Activated CD8-positive, alpha-beta memory T cell treated with anti-CD3 and anti-CD28 coated beads, Interleukin-2, amount 50 U/mL, for 4 hours (primary cell): ENCODE results near the gene CLSTN3.

Source experiments
- DNase-seq: peaks from one replicate; pipeline ENCODE4 v3.0.0-alpha.2; 2020

Gene CLSTN3

GRCh38 chr12:7128681-7129286 is 1.4 kb upstream of the CLSTN3 start, which contains the start of gene RBP5:
RBP5 (minus strand) TSS chr12:7128889; CDS start chr12:7128775, 114 bp downstream.
- DNase-seq: no peak

DNA sequence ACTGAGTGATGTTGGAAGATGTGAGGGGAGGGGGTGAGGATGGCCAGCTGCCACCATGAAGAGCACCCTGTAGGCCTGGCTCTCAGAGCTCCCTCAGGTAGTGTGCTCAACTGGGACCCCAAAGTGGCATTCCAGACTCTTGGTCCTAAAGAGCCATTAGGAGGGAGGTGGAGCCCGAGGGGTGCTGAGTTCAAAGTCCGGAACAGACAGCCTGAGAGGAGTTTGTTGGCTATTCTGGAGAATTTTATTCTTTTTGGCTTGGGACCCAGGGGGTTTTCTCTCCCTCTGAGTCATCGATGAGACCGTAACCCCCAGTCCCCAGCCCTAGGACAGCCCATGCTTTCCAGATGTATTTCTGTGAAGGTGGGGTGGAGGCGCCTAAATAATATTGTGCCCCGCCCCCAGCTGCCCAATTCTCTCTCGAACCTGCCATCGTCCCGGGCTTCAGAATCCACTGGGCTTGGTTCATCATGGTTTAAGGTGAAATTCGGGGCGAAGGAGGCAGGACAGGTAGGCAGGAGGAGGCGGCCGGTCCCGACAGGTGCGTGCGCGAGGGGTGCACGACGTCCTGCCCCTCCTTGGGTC is 792 bp upstream of the CLSTN3 start:
- no peak for DNase-seq

- DNase-seq: peak; percentile 44
Observed at GRCh38 chr12:7130701-7131501, 730 bp downstream of the CLSTN3 start.

DNA sequence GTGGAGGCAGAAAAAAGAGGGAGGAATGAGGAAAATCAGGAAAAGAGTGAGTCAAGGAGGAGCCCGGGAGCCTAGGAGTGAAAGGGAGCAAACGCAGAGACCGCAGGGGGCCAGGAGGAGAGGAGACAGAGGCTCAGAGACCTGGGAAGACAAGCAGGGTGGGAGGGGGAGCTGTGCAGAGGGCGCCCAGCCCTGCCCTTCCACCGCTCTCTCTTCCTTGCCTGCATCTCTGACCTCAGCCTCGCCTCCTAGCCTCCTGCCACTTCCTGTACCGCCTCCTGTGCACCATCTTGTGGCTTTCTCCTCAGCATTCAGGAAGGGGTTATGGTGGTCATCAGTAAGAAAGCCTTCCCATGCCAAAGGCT is 1.3 kb downstream of the CLSTN3 start:
- DNase-seq: no peak

DNA sequence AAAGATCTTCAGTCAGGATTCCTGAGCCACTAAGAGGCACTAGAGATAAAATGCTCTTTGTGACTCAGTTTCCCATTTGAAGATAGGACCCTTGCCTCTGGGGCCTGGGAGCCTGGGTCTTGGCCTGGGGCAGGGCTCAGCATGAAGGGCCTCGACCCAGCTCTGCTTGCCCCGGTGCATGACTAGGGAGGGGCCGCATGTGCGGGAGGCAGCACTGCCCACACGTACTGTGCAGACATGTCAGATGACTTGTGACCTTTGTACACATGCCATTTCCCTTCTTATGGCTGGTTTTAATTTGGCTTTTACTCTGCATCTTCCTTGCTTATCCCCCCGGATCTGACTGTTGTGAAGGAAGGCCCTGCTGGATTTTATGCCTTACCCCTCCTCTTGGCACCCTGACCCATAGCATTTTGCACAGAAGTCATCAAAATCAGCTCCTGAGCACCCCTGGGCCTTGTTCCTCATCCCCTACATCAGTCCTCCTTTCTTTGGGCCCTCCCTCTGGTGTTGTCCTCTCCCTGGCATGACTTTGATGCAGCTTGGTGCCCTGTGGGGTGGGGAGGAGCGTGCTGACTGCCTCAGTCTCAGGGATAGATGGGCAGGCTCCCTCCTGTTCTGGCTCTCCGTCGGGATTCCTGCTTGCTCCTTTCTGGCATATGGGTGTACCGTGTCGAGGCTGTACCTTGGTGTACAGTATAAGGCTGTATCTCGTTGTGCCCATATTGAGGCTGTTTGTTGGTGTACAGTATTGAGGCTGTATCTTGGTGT is 4.4 kb downstream of the CLSTN3 start:
- DNase-seq: no peak

GRCh38 chr12:7136071-7136470 is 5.9 kb downstream of the CLSTN3 start:
- DNase-seq: no peak

GRCh38 chr12:7136676-7137075 is 6.5 kb downstream of the CLSTN3 start:
- no peak for DNase-seq

DNA sequence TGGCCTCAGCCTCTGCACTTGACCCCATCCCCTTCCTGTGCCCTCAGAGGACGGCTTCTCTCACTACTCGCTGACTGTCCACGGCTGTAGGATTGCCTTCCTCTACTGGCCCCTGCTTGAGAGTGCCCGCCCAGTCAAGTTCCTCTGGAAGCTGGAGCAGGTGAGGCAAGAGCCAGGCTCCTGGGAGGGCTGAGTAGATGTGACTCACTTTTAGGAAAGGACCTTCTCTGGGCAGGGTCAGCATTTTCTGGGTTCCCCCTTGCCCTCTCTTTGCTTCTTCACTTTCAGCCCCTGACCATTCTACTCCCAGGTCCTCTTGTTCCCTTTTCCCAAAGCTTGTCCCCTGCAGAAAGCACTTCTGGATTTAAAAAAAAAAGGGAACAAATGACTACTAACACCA is 7.7 kb downstream of the CLSTN3 start:
- DNase-seq: no peak

DNA sequence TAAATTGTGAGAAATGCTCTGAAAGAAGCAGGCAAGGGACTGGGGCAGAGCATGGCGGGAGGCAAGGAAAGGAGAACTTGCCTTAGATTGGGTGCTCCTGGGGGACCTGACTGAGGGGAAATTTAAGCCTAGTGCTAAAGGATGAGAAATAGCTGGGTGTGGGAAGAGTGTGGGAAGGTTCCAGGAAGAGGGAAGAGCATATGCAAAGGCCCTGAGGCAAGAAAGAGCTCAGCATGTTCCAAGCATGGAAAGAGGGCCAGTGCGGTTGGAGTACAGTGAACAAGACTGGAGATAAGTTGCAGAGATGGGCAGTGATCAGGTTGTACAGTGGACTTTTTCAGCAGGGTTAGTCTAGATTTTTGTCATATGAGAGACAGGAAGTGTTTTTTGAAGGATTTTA is 9.0 kb downstream of the CLSTN3 start:
- DNase-seq: no peak

GRCh38 chr12:7141351-7142005 is 11.3 kb downstream of the CLSTN3 start:
- no peak for DNase-seq

- DNase-seq: peak; percentile 59
Observed at GRCh38 chr12:7142056-7142644, 12.0 kb downstream of the CLSTN3 start.

DNA sequence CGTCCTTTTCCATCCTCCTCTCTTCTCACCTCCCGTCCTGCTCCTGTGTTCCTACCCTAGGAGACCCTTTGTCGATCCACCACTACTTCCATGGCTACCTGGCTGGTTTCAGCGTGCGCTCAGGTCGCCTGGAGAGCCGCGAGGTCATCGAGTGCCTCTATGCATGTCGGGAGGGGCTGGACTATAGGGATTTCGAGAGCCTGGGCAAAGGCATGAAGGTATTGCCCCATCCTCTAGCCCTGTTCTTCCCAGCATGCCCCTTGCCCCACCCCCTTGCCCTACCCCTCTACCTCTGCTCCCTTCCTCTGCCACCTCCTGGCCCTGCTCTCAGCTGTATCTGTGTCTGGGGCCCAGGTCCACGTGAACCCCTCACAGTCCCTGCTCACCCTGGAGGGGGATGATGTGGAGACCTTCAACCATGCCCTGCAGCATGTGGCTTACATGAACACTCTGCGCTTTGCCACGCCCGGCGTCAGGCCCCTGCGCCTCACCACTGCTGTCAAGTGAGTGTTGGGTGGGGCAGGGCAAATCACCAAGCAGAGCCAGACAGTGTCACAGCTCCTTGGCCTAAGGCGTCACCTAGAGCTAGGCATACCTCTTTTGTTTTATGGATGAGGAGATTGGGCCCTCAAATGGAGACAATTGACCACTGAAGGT is 12.8 kb downstream of the CLSTN3 start:
- no peak for DNase-seq

DNA sequence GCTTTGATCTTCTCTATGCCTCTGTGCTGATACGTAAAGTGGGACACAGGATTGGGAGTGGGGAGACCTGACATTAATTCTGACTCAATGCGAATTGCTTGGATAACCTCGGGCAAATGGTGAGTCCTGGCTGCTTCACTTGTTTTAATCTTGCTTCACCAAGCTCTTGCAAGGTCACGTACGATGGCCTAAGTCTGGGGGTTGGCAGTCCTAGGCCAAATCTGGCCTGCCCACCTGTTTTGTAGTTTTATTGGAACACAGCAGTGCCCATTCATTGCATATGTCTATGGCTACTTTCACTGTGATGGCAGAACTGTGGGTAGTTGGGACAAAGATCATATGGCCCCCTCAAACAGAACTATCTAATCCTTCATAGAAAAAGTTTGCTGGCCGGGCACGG is 13.4 kb downstream of the CLSTN3 start:
- DNase-seq: no peak

DNA sequence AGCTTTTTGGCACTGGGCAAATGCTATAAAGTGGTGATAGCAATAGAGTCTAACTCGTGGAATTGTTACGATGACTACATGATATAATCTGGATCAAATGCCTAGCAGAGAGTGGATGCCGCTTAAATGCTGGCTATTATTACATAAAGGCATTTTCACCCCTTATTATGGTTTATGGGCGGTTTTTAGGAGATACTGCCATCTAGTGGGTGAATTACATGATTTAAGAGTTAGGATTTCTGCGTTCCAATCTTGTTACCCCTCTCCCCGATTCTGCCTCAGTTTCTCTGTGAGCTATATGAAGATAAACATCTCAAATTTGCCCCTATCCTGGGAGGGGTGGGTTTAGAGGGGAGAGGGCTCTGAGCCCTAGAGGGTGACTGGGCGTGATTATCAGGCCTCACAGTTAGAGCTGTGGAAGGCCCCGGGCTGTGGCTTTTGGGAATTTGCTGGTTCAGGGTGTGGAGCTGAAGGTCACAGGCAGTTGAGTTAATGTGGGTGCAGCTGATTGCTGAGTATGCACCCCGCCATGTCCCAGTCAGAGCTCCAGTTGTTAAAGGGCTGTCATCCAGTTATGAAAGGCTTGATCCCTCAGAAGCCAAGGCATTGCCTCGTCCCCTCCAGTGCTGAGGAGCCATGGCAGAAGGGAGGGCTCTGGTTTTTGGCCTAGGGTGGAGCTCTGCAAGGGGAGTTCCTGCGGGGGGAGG is 14.4 kb downstream of the CLSTN3 start:
- no peak for DNase-seq

- DNase-seq: no peak
Observed at GRCh38 chr12:7145671-7146070, 15.5 kb downstream of the CLSTN3 start.

GRCh38 chr12:7146228-7146627 is 16.1 kb downstream of the CLSTN3 start:
- DNase-seq: no peak

DNA sequence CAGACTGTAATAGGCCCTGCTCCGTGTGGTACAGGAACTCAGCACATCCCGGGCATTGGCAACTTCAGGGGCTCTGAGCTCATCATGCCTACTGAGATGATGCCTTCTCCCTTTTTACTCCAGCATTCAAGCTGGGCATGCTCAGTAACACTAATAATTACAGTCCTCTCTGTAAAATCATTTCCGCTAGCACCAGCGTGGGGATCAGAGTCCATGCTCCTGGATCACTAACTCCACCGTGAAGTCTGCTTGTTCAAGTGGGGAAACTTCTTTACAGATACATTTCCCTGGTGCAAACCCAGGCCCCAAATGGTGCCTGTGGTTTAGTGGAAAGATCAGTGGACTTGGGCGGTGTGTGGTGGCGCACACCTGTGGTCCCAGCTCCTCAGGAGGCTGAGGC is 16.7 kb downstream of the CLSTN3 start:
- no peak for DNase-seq

- no peak for DNase-seq
Observed at GRCh38 chr12:7150356-7150755, 20.2 kb downstream of the CLSTN3 start.

- no peak for DNase-seq
Observed at GRCh38 chr12:7150841-7151240, 20.7 kb downstream of the CLSTN3 start.

- DNase-seq: no peak
Observed at GRCh38 chr12:7151532-7151931, 21.4 kb downstream of the CLSTN3 start.

DNA sequence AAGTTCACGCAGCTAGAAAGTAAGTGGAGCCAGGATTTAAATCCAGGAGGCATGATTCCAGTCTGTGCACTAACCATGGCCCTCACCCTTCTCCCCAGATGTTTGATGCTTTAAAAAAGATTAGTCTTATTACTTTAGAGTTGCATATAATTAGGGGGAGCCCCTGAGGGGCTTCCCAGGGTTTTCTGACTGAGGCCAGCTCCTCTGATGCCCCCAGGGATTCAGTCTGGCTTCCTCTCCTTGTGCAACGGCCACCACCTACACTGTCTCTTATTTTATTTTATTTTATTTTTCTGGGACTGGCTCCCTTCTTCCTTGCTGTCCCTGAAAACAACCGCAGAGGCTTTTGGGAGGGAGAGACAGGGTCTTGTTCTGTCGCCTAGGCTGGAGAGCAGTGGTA is 22.6 kb downstream of the CLSTN3 start:
- no peak for DNase-seq
